Activated CD4-positive, alpha-beta T cell treated with anti-CD3 and anti-CD28 coated beads, Interleukin-2, amount 10 ng/mL, durations not matched to agents 7 days and 5 days (primary cell): ENCODE measurements around the gene ARMC12. TPM values are rescaled to one million over a fixed set of nuclear protein-coding genes. Genes with fewer than 3 reads are reported as not detected.

Source experiments
- CTCF ChIA-PET: fragments of 350-600 bp; sonication (Branson Sonifier 250); formaldehyde crosslinking; loops from one replicate; lab custom pipeline; 2021; ENCODE audit warnings: antibody characterized with exemption; lab: Charles Lee
- POLR2A ChIA-PET: fragments of 350-600 bp; sonication (Branson Sonifier 250); formaldehyde crosslinking; loops from one replicate; lab custom pipeline; 2021; ENCODE audit warnings: antibody characterized with exemption; lab: Charles Lee
- DNase-seq: peaks from one replicate; pipeline ENCODE4 v3.0.0-alpha.2; 2020
- H3K27ac Mint-ChIP-seq: one replicate; pipeline ENCODE4 v1.8.0; 2021; ENCODE audit warnings: mild to moderate bottlenecking, moderate library complexity, mixed read lengths
- H3K27me3 Mint-ChIP-seq: one replicate; pipeline ENCODE4 v1.8.0; 2021; ENCODE audit warnings: mixed read lengths
- H3K36me3 Mint-ChIP-seq: one replicate; pipeline ENCODE4 v1.8.0; 2021; ENCODE audit warnings: low read depth, mixed read lengths
- H3K4me1 Mint-ChIP-seq: one replicate; pipeline ENCODE4 v1.8.0; 2021; ENCODE audit warnings: mixed read lengths
- H3K4me3 Mint-ChIP-seq: one replicate; pipeline ENCODE4 v1.8.0; 2021; ENCODE audit warnings: mild to moderate bottlenecking, moderate library complexity, mixed read lengths
- H3K9me3 Mint-ChIP-seq: one replicate; pipeline ENCODE4 v1.8.0; 2021; ENCODE audit warnings: mixed read lengths
- total RNA-seq, 2 experiments: library from RNA; stranded (reverse); gene quantifications; one replicate each; pipeline ENCODE4 v1.2.3, GENCODE V29; 2021

Gene ARMC12
- total RNA-seq, 2 experiments from 2014 or later, result 1.2 to 1.6 TPM

- Mint-ChIP-seq H3K4me3 (no peak overlapping the region), H3K27ac (no peak overlapping the region), H3K27me3 (peaks cover 25% of the 10 kb centered on the region), H3K36me3 (no peaks in the 10 kb centered on the region), H3K4me1 (no peaks in the 10 kb centered on the region), H3K9me3 (no peaks in the 10 kb centered on the region)
- CTCF ChIA-PET, result interaction anchor here (1.2 kb wide), 1 partner anchor 12 kb away, joined by 4 read pairs; no protein-coding TSS in a partner anchor
- no peak for DNase-seq
- POLR2A ChIA-PET, result no interaction called here
Measured at GRCh38 chr6:35771343-35771627, 34.5 kb downstream of the ARMC12 start.

DNA sequence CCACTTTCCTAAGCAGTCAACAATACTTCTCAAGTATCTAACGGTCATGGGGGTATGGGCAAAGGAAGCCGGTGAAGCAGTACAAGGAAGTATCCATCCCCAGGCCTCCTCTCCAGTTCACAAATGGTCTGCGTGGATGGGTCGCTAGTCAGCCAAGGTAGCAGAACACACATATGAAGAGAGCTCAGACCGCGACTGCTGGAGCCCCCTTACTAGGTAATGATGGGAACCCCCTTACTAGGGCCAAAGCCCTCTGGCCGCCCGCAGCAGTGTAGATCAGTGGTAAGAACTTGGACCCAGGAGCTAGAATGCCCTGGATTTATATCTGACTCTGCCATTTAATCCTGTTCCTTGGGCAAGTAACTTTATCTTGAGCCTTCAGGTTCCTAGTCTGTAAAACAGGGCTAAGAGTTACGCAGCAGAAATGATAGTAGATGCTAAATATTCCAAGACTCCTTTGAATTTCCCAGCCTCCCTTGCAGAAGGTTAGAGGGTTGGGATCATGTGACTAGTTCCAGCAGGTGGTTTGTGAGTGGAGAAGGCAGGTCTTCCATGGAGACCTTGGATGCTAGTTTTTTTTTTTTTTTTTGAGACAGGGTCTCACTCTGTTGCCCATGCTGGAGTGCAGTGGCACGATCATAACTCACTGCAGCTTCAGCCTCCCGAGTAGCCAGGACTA lies 37.4 kb downstream of the ARMC12 start:
- H3K4me1 Mint-ChIP-seq, result peaks cover 5% of the 10 kb centered on the region
- H3K4me3 Mint-ChIP-seq, result no peak overlapping the region
- ChIA-PET CTCF (interaction anchor here (1.1 kb wide), 1 partner anchor 190 kb away, joined by 3 read pairs; no protein-coding TSS in a partner anchor), POLR2A (no interaction called here)
- DNase-seq, result no peak
- H3K27ac Mint-ChIP-seq, result no peak overlapping the region
- no peaks in the 10 kb centered on the region for H3K36me3 Mint-ChIP-seq
- peaks cover 27% of the 10 kb centered on the region for H3K27me3 Mint-ChIP-seq
- H3K9me3 Mint-ChIP-seq, result no peaks in the 10 kb centered on the region

DNA sequence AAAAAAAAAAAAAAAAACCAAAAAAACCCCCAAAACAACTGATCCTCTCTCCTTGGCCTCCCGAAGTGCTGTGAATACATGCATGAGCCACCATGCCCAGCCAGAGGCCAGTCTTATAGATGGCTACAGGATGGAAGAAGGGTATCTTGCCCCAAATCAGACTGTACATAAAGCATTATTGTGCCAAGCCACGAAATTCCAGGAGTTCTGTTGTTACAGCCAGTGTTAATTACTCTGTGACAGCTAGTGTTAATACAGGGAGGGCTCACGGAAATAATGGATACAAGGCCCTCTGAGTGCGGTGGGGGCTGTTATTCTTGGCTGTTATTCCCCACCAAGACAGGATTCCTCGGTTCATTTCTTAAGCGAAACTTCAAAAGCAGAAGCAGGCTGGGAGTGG lies 38.2 kb downstream of the ARMC12 start:
- no peak overlapping the region for H3K4me3 Mint-ChIP-seq
- H3K9me3 Mint-ChIP-seq, result no peaks in the 10 kb centered on the region
- H3K36me3 Mint-ChIP-seq, result no peaks in the 10 kb centered on the region
- no peak overlapping the region for H3K27ac Mint-ChIP-seq
- H3K27me3 Mint-ChIP-seq, result peaks cover 26% of the 10 kb centered on the region
- H3K4me1 Mint-ChIP-seq, result peaks cover 5% of the 10 kb centered on the region
- ChIA-PET CTCF (no interaction called here), POLR2A (no interaction called here)
- no peak for DNase-seq

DNA sequence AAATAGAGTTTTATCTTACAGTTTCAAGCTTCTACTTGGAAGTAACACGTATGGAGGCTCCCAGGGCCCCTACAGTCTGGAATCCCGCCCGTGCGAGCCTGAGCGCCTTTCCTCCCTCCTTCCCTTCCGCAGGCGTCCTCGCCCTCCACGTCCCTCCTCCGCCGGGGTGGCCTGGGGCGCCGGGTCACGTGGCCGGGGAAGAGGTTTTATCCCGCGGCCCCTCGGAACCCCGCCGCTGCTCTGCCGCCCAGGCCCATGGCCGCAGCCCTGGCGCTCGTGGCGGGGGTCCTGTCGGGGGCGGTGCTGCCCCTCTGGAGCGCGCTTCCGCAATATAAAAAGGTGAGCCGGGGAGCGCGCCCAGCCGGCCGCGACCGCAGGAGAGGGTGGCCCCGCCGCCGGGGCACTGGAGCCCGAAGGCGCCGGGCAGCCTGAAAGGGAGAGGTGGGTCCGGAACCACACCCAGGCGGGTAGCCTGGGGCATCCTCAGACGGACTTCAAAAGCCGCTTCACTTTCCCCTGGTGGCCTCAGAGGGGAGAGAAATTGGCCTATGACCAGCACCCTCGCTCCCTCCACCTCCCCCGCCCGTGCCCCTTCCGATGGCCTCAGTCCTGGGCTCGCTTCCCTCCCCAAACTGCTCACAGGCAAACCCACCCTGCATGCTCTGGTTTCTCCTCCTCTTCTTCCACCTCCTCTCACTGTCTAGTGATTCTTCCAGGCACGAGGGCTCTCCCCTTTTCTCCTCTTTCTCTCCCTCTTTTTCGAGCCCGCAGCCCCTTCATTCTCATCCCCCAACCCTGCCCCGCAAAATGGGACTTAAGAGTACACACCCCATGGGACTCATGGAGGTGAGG lies 39.8 kb downstream of the ARMC12 start, which contains the start of gene CLPSL2:
Gene CLPSL2 (plus strand): TSS at position 235 of the 852 bp plus-strand sequence. CDS start 21 bp downstream, at position 256.
- no peaks in the 10 kb centered on the region for H3K9me3 Mint-ChIP-seq
- no peak for DNase-seq
- POLR2A ChIA-PET, result no interaction called here
- CTCF ChIA-PET, result no interaction called here
- H3K36me3 Mint-ChIP-seq, result no peaks in the 10 kb centered on the region
- H3K4me3 Mint-ChIP-seq, result peak within 1 kb of the TSS; percentile 25
- peaks cover 5% of the 10 kb centered on the region for H3K4me1 Mint-ChIP-seq
- no peak within 1 kb of the TSS for H3K27ac Mint-ChIP-seq
- H3K27me3 Mint-ChIP-seq, result peaks cover 26% of the 10 kb centered on the region

DNA sequence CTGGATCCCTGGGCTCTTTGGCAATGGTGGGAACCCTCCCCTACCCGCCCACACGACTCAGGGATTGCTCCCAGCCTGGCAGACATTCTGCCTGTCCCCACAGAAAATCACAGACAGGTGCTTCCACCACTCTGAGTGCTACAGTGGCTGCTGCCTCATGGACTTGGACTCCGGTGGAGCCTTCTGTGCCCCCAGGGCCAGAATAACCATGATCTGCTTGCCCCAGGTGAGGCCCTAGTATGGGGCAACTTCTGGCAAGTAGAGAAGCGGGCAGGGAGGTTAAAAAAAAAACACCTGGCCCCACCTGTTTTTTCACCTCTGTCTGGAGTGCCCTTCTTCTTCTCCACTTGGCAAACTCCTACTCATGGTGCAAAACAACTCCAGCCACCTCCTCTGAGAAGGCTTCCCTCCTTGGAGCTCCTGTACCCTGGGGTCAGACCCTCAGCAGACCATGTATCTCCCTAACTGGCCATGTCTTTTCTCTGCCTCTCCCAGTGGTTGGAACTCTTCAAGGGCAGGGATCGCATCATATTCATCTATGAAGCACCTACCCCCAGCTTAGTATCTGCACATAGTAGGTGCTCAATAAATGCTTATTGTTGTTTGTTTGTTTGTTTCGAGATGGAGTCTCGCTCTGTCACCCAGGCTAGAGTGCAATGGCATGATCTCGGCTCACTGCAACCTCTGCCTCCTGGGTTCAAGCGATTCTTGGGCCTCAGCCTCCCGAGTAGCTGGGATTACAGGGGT lies 40.7 kb downstream of the ARMC12 start:
- peaks cover 5% of the 10 kb centered on the region for H3K4me1 Mint-ChIP-seq
- no peaks in the 10 kb centered on the region for H3K36me3 Mint-ChIP-seq
- ChIA-PET CTCF (interaction anchor here (0.5 to 0.6 kb wide), 2 partner anchors 100 to 1994 kb away, joined by 3 to 5 read pairs; no protein-coding TSS in a partner anchor), POLR2A (no interaction called here)
- no peak overlapping the region for H3K27ac Mint-ChIP-seq
- no peaks in the 10 kb centered on the region for H3K9me3 Mint-ChIP-seq
- H3K4me3 Mint-ChIP-seq, result peak overlapping the region; percentile 5
- DNase-seq, result no peak
- peaks cover 26% of the 10 kb centered on the region for H3K27me3 Mint-ChIP-seq

GRCh38 chr6:35778437-35778836 lies 41.6 kb downstream of the ARMC12 start:
- no peaks in the 10 kb centered on the region for H3K36me3 Mint-ChIP-seq
- peaks cover 26% of the 10 kb centered on the region for H3K27me3 Mint-ChIP-seq
- no peaks in the 10 kb centered on the region for H3K9me3 Mint-ChIP-seq
- DNase-seq, result no peak
- H3K4me3 Mint-ChIP-seq, result no peak overlapping the region
- POLR2A ChIA-PET, result no interaction called here
- no peak overlapping the region for H3K27ac Mint-ChIP-seq
- peaks cover 5% of the 10 kb centered on the region for H3K4me1 Mint-ChIP-seq
- CTCF ChIA-PET, result interaction anchor here (0.8 kb wide), 1 partner anchor 14 kb away, joined by 3 read pairs; no protein-coding TSS in a partner anchor

DNA sequence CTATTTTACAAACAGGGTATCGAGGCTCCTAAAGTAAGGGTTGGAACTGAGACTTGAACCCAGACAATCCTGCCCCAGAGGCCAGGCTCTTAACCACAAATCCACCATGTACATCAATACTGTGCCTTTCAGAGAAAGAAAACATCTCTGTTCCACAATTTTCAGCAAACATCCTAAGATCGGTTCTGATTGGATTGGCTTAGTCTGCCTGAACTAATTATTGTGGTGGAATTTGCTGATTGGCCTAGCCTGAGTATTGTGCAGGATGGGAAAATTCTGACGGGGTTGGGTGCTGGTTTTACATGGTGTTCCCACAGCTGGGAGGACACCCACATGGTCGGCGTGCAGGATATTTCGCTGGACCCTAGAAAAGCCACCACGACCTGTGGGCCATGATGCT lies 43.9 kb downstream of the ARMC12 start, which contains the start of gene CLPSL1:
Gene CLPSL1 (plus strand): TSS at position 301 of the 400 bp plus-strand sequence. CDS start 92 bp downstream, at position 393.
- Mint-ChIP-seq H3K9me3 (no peaks in the 10 kb centered on the region), H3K27ac (no peak within 1 kb of the TSS), H3K4me3 (no peak within 1 kb of the TSS), H3K4me1 (peaks cover 5% of the 10 kb centered on the region), H3K27me3 (peaks cover 23% of the 10 kb centered on the region), H3K36me3 (no peaks in the 10 kb centered on the region)
- CTCF ChIA-PET, result no interaction called here
- no peak for DNase-seq
- POLR2A ChIA-PET, result no interaction called here

GRCh38 chr6:35781290-35781689 lies 44.5 kb downstream of the ARMC12 start:
- CTCF ChIA-PET, result interaction anchor here (0.9 to 1.1 kb wide), 2 partner anchors 12 to 115 kb away, joined by 4 read pairs; no protein-coding TSS in a partner anchor
- POLR2A ChIA-PET, result no interaction called here

DNA sequence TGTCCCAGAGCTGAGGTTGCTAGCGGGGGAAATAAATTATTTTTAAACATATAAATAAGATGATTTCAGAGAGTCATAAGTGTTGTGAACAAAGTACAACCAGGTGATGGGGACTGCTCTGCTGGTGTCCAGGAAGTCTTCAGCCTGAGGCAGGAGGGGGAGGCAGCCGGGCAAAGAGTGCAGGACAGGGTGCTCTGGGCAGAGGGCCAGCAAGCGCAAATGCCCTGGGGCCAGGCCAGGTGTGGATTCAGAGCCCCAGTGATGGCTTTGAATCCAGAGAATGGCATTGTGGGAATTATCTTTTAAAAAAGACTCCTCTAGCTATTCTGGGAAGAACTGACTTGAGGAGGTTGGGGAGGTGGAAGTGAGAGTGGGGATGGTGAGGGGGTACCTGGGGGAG lies 45.6 kb downstream of the ARMC12 start:
- H3K4me1 Mint-ChIP-seq, result peaks cover 2% of the 10 kb centered on the region

More at GRCh38 chr6:35781290-35781689, 44.5 kb downstream of the ARMC12 start:
- Mint-ChIP-seq H3K9me3 (no peaks in the 10 kb centered on the region), H3K4me1 (peaks cover 5% of the 10 kb centered on the region), H3K27me3 (peaks cover 24% of the 10 kb centered on the region), H3K27ac (no peak overlapping the region), H3K36me3 (no peaks in the 10 kb centered on the region), H3K4me3 (no peak overlapping the region)
- DNase-seq, result no peak

GRCh38 chr6:35784200-35784599 lies 47.4 kb downstream of the ARMC12 start:
- no peaks in the 10 kb centered on the region for H3K4me1 Mint-ChIP-seq

More for the DNA sequence above, 45.6 kb downstream of the ARMC12 start:
- Mint-ChIP-seq H3K27ac (no peak overlapping the region), H3K27me3 (peaks cover 28% of the 10 kb centered on the region), H3K9me3 (no peaks in the 10 kb centered on the region), H3K4me3 (no peak overlapping the region), H3K36me3 (no peaks in the 10 kb centered on the region)
- no peak for DNase-seq
- POLR2A ChIA-PET, result no interaction called here
- CTCF ChIA-PET, result interaction anchor here (1.1 to 1.2 kb wide), 2 partner anchors 12 to 116 kb away, joined by 4 read pairs; no protein-coding TSS in a partner anchor

GRCh38 chr6:35786272-35786671 lies 49.4 kb downstream of the ARMC12 start:
- Mint-ChIP-seq H3K27me3 (peaks cover 45% of the 10 kb centered on the region), H3K4me1 (no peaks in the 10 kb centered on the region)
- CTCF ChIA-PET, result interaction anchor here (0.8 kb wide), 1 partner anchor 12 kb away, joined by 3 read pairs; no protein-coding TSS in a partner anchor

More at GRCh38 chr6:35784200-35784599, 47.4 kb downstream of the ARMC12 start:
- ChIA-PET POLR2A (no interaction called here), CTCF (no interaction called here)
- H3K4me3 Mint-ChIP-seq, result no peak overlapping the region
- DNase-seq, result no peak
- H3K27me3 Mint-ChIP-seq, result peaks cover 35% of the 10 kb centered on the region
- no peaks in the 10 kb centered on the region for H3K36me3 Mint-ChIP-seq
- H3K9me3 Mint-ChIP-seq, result no peaks in the 10 kb centered on the region
- H3K27ac Mint-ChIP-seq, result no peak overlapping the region

DNA sequence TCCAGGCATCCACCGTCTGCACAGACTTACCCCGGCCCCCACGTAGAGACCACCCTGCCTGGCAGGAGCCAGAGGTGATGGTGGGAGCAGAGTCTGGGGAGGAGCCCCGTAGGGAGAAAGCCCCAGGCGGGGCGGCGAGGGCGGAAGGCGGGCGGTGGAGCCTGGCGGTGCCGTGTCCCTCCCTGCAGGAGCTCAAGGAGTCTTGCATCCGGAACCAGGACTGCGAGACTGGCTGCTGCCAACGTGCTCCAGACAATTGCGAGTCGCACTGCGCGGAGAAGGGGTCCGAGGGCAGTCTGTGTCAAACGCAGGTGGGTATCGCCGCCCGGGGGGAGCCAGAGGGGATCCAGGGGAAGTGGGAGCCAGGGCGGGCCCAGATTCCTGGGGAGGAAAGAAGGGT lies 50.0 kb downstream of the ARMC12 start:
- Mint-ChIP-seq H3K4me1 (no peaks in the 10 kb centered on the region), H3K27me3 (peaks cover 45% of the 10 kb centered on the region), H3K36me3 (no peaks in the 10 kb centered on the region), H3K4me3 (no peak overlapping the region), H3K9me3 (no peaks in the 10 kb centered on the region), H3K27ac (no peak overlapping the region)
- DNase-seq, result no peak
- ChIA-PET POLR2A (no interaction called here), CTCF (interaction anchor here (0.6 to 1.8 kb wide), 3 partner anchors 10 to 94 kb away, joined by 3 to 6 read pairs (median 4); partner anchors contain the start of gene CLPS)

More at GRCh38 chr6:35786272-35786671, 49.4 kb downstream of the ARMC12 start:
- Mint-ChIP-seq H3K9me3 (no peaks in the 10 kb centered on the region), H3K36me3 (no peaks in the 10 kb centered on the region), H3K27ac (no peak overlapping the region), H3K4me3 (no peak overlapping the region)
- no peak for DNase-seq
- POLR2A ChIA-PET, result no interaction called here
